GM21526 (cell line): Measurements from ENCODE around the gene TRAIP.
"Not testable (repeated sequence)": the region's sequence is repeated elsewhere in the genome, so short reads cannot be mapped to it uniquely, and the experiment has no call there.

ENCODE experiments used
- ATAC-seq: cut with Tn5 transposase; IDR thresholded peaks from one replicate; pipeline ENCODE4 v1.9.1; 2021; ENCODE audit warnings: moderate library complexity; ENCODE audit not compliant: unreplicated experiment, low FRiP score

Gene TRAIP

GRCh38 chr3:49793486-49794085 lies 62.8 kb downstream of the TRAIP start:
- ATAC-seq = no peak

DNA sequence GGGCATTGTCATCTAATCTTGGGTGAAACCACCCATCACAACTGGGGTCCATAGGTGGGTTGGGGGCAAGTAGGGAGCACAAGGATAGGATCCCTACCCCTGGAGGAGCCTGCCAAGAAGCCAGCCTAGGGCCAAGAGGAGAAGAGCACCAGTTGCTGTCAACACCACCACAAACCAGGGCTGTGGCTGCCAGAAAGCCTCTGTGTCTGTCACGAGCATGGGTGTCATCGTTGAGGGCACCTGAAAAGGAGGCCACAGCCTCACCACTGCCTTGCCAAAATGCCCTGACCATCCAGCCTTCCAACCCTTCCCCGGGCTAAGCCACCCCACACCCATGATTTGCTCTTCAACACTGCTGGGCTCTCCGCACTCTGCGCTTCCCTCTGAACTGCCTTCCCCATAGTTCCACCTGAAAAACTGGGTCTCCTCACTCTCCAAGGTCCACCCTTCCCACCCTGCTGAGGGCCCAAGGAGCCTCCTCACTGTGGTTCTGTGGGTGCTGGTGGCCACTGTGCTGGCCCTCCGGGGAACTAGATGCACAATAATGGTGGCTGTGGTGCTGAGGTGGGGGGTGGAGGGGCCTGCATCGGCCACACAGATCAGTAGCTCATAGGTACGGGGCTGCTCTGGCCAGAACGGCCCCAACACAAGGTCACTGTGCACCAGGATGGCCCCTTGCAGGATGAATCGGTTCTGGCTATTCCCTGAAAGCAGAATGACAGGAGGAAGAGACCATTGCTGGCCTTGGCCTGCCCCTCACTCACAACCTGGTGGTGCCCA lies 63.8 kb downstream of the TRAIP start:
- ATAC-seq = no peak

GRCh38 chr3:49791571-49791970 lies 64.8 kb downstream of the TRAIP start:
- ATAC-seq = no peak

GRCh38 chr3:49790626-49791411 lies 65.5 kb downstream of the TRAIP start:
- no peak for ATAC-seq

DNA sequence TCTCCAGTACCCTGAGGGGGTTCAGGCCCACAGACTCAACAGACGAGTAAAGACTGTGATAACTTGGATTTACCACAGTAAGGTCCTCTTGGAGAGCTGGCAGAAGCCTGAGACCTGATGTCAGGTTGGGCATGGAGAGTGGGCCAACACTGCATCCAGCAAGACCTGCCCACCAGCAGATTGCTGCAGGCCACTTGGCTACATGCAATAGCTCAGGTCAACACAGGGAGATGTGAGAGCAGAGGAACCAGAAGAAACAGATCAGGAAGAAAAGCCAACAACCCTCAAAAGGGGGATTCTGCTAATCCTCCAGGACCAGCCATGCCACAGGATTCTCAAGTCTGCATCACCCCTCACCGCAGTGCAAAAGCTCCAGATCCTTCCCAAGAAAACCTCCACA lies 68.3 kb downstream of the TRAIP start:
- ATAC-seq = no peak

DNA sequence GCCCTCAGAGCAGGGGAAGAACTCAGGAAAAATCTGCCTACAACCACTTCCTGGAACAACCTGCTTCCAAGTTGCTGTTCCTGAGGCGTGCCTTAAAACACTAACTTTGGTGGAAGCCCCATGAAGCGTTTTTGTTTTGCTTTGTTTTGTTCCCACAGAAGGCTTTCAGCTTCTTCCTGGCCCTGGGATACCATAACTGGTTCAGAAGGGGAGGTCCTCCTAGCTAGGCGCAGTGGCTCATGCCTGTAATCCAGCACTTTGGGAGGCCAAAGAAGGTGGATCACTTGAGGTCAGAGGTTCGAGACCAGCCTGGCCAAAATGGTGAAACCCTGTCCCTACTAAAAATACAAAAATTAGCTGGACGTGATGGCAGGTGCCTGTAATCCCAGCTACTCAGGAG lies 68.8 kb downstream of the TRAIP start:
- no peak for ATAC-seq

GRCh38 chr3:49787182-49787464 lies 69.2 kb downstream of the TRAIP start:
- no peak for ATAC-seq

DNA sequence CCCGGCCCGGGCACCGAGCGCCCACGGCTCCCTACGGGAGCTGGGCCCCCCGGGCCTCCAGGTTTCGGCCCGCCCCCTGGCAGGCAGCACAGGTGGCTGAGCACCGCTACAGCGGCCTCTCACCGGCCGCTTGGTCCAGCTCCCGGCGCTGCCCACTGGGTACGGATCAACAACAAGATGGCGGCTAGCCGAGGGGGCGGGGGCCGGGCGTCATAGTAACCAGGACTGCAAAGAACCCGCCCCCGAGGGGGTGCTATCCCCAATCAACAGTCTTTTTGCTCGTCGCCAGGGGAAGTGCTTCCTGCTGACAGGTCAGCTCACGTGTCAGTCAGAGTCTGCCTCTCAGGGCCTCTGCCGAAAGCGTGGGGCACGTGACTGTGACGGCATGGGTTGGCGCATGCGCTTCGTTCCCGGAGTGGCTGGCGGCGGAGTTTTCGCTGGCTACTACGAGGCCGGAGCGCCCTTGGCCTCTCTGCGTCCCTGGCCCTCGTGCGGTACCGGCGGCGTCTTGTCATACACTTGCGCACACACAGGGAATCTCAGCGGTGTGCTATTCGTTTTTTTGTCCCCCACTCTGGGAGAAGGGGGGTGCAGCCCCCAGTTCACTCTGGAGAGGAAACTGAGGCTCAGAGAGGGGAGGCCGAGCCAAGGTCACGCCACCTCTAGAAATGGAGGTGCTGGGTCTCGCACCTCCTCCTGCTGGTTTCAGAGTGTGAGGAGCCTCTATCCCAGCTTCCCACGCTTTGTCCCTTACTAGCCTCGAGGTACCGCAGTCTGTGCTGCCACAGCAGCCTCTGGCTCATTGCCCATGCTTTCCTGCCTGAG lies 69.8 kb downstream of the TRAIP start, which contains the start of gene IP6K1:
TSS of gene IP6K1 (minus strand) at position 186 of the 825 bp plus-strand sequence. CDS start 38,502 bp downstream, outside the sequence.
- ATAC-seq = peak; percentile 96

DNA sequence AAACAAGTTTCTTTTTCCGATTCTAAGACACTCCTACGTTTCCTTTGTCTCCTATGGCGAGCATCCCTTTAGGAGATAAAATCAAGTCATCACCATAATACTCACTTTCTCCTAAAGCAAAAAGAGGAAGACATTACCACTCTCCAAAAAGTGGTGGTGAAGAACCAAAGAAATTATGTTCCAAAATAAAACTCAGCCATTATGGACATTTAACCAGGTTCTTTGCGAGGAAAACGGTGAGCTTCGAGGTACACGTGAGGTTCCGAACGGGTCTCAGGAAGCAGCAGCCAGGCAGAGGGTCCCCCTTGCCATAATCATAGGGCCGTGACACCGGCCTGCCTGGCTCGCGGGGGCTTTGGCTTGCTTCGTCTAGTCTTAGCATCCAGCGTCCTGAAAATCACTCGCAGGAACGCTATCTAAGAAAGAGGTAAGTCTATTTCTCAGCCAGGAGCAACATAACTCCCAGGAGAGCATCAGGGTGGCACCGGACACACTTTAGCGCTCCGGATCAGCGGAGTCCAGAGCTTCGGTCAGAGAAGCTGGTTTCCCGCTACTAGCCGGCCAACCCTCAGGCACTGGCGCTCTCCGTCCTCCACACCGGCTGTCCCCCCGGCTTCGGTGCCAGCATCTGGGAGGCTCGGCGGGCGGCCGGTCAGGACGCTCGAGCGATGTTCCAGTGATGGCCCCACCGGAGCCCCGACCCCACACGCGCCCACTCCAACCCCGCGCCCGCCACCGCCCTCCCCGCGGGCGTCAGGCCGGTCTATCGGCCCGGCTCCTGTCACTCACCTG lies 70.6 kb downstream of the TRAIP start:
- peak; percentile 38 for ATAC-seq

DNA sequence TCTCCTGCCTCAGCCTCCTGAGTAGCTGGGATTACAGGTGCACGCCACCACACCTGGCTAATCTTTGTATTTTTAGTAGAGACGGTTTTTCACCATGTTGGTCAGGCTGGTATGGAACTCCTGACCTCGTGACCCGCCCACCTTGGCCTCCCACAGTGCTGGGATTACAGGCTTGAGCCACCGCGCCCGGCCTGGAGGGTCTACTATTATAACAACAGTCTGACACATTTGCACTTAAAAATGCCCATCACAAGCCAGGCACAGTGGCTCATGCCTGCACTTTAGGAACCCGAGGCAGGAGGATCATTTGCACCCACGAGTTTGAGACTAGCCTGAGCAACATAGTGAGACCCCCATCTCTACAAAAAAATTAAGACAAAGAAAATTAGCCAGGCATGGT lies 74.1 kb downstream of the TRAIP start:
- not testable (repeated sequence) for ATAC-seq

DNA sequence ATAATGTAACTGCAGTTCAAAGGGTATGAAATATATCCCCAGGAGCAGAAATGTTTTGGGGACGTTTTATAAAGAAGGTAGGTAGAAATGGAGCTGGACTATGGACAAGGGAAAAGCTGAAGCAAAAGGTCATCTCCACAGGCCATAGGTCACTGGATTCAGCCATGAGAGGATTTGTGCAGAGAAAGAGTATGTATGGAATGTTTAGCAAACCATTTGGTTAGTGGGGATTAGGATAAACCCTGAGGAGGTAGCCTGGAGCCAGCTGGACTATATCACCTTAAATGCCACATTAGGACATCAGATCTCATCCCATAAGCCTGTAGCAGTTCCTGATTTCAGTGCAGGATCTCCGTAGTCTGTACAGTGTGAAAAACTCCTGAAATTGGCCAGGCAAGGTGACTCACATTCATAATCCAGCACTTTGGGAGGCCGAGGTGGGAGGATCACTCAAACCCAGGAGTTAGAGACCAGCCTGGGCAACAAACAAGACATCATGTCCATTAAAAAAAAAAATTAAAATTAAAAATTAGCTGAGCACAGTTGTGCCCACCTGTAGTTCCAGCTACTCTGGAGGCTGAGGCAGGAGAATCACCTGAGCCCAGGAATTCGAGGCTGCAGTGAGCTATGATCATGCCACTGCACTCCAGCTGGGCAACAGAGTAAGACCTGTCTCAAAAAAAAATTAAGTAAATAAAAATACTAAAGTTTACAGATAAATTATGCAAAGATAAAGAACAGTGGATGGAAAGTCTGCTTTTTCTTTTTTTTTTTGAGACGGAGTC lies 74.8 kb downstream of the TRAIP start:
- no peak for ATAC-seq

DNA sequence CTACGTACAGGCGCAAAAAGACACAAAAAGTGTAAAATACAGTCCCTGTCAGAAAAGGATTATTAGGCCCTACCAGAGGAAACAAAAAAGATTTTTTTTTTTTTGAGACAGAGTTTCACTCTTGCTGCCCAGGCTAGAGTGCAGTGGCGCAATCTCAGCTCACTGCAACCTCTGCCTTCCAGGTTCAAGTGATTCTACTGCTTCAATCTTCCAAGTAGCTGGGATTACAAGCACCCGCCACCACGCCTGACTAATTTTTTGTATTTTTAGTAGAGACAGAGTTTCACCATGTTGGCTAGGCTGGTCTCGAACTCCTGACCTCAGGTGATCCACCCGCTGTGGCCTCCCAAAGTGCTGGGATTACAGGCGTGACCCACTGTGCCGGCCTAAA lies 75.4 kb downstream of the TRAIP start:
- not testable (repeated sequence) for ATAC-seq

DNA sequence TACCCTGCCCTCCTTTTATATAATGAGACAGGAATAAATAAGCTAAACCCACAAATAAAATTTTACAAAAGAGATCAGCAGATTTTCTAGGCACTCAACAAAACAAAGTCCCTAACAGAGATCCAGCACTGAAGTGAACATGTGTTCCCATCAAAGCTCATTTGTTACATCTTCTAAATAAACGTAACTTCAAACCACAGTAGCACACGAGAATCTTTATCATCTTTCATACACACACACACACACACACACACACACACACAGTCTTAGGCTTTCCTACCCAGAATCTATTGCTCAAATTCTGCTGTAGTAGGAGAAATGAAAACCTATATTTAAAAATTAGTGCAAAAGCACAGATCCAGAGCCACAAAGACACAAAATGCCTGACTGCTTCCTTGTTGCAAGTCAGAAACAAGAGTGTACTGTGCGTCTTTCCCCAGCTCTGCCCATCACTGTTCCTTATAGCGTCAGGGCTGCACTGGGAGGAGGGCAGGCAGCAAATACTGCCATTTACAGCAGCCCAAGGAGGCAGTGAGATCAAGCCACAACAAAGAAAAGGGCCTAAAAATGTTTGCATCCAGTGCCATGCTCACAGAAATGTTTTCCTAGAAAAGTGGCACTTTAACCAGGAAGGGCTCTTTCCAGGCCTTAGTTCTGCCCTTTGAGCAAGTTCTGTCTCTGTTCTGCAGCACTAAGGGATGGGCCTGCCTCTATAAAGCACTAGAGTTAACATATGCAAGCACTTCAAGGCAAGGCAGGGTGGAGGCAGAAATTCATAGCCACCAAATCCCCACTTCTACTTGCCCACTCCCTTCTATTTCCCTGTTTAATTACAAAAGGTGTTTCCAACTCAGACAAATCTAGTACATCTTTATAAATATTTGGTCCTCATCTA lies 76.0 kb downstream of the TRAIP start:
- ATAC-seq = no peak

- no peak for ATAC-seq
Measured at GRCh38 chr3:49779358-49780079, 76.8 kb downstream of the TRAIP start.
